ENCODE results near the gene EHMT1.

DNA sequence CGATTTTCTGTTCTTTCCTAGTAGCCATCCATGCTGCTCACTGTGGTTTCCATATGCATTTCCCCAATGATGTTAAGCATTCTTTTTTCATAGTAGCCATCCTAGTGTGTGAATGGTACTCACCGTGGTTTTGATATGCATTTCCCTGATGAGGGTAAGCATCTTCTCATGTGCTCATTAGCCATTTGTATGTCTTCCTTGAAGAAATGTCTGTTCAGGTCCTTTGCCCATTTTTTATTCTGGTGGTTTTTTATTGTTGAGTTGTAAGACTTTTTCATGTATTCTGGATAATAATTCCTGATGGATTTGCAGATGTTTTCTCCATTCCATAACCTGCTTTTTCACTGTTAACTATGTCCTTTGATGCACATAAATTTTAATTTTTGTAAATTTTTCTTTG, 108.0 kb downstream of the EHMT1 start:
- TF ChIP-seq, protein P1, sequence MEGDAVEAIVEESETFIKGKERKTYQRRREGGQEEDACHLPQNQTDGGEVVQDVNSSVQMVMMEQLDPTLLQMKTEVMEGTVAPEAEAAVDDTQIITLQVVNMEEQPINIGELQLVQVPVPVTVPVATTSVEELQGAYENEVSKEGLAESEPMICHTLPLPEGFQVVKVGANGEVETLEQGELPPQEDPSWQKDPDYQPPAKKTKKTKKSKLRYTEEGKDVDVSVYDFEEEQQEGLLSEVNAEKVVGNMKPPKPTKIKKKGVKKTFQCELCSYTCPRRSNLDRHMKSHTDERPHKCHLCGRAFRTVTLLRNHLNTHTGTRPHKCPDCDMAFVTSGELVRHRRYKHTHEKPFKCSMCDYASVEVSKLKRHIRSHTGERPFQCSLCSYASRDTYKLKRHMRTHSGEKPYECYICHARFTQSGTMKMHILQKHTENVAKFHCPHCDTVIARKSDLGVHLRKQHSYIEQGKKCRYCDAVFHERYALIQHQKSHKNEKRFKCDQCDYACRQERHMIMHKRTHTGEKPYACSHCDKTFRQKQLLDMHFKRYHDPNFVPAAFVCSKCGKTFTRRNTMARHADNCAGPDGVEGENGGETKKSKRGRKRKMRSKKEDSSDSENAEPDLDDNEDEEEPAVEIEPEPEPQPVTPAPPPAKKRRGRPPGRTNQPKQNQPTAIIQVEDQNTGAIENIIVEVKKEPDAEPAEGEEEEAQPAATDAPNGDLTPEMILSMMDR (IDR thresholded peaks at IDR 0.05; ENCODE audit: poor library complexity): no peak
- no peak for TF ChIP-seq EZH2 (IDR thresholded peaks at IDR 0.05; ENCODE audit: borderline replicate concordance)
